HG03025 (cell line): ENCODE data around the gene BLOC1S6.
"Not testable (repeated sequence)": the region's sequence is repeated elsewhere in the genome, so short reads cannot be mapped to it uniquely, and the experiment has no call there.

ENCODE experiments used
- ATAC-seq: cut with Tn5 transposase; IDR thresholded peaks from one replicate; pipeline ENCODE4 v1.9.1; 2021; ENCODE audit warnings: mild to moderate bottlenecking, moderate library complexity; ENCODE audit not compliant: unreplicated experiment, low FRiP score

Gene BLOC1S6

GRCh38 chr15:45637552-45638033 lies 50.4 kb downstream of the BLOC1S6 start:
- ATAC-seq = no peak

- ATAC-seq = no peak
Observed at GRCh38 chr15:45640616-45641015, 53.4 kb downstream of the BLOC1S6 start.

GRCh38 chr15:45641374-45641781 lies 54.2 kb downstream of the BLOC1S6 start:
- no peak for ATAC-seq

DNA sequence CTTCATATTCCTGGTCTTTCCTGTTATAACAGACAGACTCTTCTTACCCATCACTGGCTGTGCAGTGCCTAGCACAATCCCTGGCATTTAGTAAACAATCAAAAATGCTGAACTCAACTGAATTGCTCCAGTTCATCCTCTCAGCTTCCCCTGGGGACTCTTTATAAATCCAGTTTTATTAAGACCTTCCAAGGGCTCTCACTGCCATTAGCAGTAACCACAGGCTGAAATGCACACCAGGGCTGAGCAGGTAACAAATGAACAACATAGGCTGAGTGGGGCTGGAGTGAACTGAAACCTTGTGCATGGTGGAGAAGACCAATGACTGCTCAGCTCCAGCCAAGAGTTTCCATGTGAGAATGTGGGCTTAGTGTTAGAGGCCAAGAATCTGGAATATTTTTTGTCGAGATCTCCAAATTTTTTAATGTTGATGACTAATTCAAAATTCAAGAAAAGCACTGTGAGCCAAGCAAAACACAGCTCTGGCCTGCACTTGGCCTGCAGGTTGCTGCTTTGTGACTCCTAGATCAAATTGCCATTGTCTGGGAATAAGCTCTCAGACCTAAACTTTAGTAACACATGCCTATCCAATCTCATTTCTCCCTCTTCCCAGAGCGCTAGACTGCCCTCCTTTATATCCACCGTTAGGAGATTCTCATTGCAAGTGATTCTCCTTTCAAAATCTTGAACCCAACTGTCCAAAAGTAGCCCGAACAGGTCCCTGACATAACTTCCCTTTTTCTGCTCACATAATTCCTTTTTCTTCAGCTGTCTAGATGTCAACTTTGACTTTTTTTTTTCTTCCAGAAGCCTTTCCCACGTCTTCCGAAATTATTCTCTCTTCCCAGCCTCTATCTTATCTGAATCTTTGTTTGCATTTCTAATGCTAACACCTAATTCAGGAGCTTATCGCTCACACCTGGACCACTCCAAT lies 55.1 kb downstream of the BLOC1S6 start:
- no peak for ATAC-seq

DNA sequence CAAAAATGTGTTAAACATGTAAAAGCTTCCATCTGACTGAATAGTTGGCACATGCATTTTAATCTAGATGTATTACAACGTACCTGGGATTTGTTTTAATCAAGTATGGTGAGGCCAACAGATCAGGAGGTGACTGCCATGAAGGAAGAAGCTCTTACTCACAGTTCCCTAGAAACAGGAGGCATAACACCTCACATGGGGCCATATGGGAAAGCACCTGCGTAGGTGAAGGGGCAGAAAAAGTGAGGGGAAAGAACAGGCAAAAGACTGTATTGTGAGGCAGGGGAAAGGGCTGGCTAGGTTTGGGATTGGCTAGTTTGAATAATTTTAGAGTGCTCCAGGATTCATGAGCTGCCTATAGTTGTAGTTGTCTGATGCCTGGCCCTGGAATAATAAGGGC lies 57.3 kb downstream of the BLOC1S6 start:
- no peak for ATAC-seq

- ATAC-seq = no peak
Observed at GRCh38 chr15:45645026-45645980, 58.1 kb downstream of the BLOC1S6 start.

DNA sequence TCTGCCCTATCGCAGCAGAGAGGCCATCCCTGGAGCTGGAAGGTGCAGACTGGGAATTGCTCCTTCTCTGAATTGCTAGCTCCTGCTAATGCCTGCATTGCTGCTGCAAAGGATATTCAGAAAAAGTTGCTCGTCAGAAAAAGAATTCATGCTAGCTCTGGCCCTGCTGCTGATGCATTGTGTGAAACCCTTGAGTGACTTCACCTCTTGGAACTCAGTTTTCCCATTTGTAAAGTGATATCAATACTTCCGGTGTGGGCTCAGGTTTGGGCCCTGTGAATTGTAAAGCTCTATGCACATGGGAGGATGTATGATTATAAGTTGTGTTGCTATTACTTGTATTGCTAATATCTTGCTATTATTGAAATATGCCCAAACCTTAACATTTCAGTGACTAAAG lies 59.0 kb downstream of the BLOC1S6 start:
- no peak for ATAC-seq

DNA sequence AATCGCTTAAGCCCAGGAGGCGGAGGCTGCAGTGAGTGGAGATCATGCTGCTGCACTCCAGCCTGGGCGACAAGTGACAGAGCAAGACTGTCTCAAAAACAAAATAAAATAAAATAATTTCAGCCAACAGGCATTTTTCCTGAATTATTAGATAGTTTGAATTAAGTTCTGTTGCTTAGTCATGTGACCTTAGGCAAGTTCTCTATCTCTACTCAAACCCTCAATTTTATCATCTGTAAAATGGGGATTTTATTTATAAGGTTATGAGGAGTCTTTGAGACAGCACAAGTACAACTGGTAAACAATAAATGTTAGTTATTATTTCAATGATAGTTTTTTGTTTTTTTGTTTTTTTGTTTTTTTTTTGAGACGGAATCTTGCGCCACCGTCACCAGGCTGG lies 60.6 kb downstream of the BLOC1S6 start:
- ATAC-seq = no peak

DNA sequence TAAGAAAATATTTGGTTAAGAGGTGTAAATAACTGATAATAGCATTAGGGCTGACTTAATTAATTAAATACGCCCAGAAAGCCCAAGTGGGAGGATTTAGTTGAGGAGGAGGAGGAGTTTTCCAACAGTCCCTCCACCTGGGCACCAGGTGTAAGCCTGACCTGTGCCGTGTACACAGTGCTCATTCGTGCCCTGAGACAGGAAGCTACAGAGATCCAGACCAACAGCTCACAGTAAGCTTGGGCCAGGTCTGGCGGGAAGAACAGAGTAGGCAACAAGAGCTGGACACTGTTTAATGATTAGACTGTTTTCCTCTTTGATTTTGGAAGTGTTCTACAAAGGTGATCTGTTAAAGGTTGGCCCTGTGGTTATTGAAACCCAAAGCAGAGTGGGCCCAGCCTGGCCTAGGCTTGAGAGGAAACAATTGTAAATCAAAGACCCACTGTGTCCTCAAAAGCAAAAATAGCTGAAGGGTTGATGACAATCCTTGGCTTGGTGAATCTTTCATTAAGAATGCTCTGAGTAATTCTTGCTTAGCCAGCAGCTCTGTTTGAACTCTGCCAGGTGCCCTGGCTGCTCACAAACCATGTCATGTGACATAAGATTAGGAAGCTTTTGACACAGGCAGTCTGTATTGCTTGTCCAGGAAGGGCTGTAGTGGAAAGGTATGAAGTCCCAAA lies 61.5 kb downstream of the BLOC1S6 start:
- no peak for ATAC-seq

GRCh38 chr15:45650007-45650406 lies 62.8 kb downstream of the BLOC1S6 start:
- ATAC-seq = not testable (repeated sequence)

GRCh38 chr15:45650889-45651525 lies 63.8 kb downstream of the BLOC1S6 start:
- no peak for ATAC-seq

- ATAC-seq = no peak
Observed at GRCh38 chr15:45653702-45654424, 66.7 kb downstream of the BLOC1S6 start.

- ATAC-seq = no peak
Observed at GRCh38 chr15:45654749-45655148, 67.6 kb downstream of the BLOC1S6 start.

- no peak for ATAC-seq
Observed at GRCh38 chr15:45657254-45657653, 70.1 kb downstream of the BLOC1S6 start.

GRCh38 chr15:45657764-45658545 lies 70.8 kb downstream of the BLOC1S6 start:
- no peak for ATAC-seq
